Astrocyte of the cerebellum (primary cell): ENCODE measurements around the gene CDHR1.

ENCODE experiments used
- DNase-seq: peaks from one replicate; pipeline ENCODE4 v3.0.0-alpha.2; 2011; ENCODE audit warnings: low read depth
- H3K4me3 ChIP-seq: 2 replicates; pipeline ENCODE4 v1.5.1; 2011; ENCODE audit warnings: mild to moderate bottlenecking, low read depth, low read length, moderate library complexity
- CTCF ChIP-seq: IDR thresholded peaks from 2 replicates; pipeline ENCODE4 v1.5.1; 2012; ENCODE audit warnings: low read length, low read depth, moderate library complexity, mild to moderate bottlenecking; ENCODE audit errors: missing control alignments
- in situ Hi-C: cut with HindIII; loops from 2 replicates; pipeline ENCODE4 v1.10.0; 2017; ENCODE audit warnings: low sequenced_read_pairs

Gene CDHR1

DNA sequence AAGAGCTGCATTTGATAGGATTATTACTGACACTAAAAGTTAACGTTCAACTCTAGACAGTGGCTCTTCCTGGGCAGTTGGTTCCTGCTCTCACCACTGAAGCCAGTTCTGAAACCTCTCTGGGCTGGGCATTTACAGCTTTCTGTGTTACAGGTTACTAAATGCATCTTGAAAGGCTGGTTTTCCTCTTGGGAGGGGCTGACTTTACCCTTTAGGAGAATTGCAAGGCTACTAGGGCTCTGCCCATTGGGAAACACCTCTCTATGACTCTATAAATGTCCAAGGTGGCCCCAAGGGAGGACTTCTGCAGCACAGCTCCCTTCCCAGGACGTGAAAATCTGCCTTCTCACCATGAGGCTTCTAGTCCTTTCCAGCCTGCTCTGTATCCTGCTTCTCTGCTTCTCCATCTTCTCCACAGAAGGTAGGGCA is 20.8 kb upstream of the CDHR1 start, which contains the start of gene GPR15LG:
TSS of gene GPR15LG (plus strand) at position 301 of the 429 bp plus-strand sequence. CDS start at position 352, 51 bp downstream.
- DNase-seq, result no peak
- in situ Hi-C loops, result no loop called here
- H3K4me3 ChIP-seq, result no peak within 1 kb of the TSS
- no peak for TF ChIP-seq CTCF

DNA sequence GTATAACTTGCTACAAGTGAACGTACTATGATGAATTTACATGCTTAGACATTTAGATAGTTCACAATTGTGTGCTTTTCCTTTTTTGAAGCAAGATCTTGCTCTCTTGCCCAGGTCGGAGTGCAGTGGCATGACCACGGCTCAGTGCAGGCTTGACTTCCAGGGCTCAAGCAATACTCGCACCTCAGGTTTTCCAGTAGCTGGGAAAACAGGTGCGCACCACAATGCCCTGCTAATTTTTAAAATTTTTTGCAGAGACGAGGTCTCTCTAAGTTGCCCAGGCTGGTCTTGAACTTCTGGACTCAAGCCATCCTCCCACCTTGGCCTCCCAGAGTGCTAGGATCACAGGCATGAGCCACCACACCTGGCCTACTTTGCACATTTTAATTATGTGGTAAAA is 18.9 kb upstream of the CDHR1 start:
- DNase-seq, result no peak
- no peak for TF ChIP-seq CTCF
- in situ Hi-C loops, result no loop called here
- no peak overlapping the region for H3K4me3 ChIP-seq

GRCh38 chr10:84176351-84176750 is 18.0 kb upstream of the CDHR1 start:
- TF ChIP-seq CTCF, result no peak
- in situ Hi-C loops, result no loop called here
- H3K4me3 ChIP-seq, result no peak overlapping the region
- DNase-seq, result no peak

DNA sequence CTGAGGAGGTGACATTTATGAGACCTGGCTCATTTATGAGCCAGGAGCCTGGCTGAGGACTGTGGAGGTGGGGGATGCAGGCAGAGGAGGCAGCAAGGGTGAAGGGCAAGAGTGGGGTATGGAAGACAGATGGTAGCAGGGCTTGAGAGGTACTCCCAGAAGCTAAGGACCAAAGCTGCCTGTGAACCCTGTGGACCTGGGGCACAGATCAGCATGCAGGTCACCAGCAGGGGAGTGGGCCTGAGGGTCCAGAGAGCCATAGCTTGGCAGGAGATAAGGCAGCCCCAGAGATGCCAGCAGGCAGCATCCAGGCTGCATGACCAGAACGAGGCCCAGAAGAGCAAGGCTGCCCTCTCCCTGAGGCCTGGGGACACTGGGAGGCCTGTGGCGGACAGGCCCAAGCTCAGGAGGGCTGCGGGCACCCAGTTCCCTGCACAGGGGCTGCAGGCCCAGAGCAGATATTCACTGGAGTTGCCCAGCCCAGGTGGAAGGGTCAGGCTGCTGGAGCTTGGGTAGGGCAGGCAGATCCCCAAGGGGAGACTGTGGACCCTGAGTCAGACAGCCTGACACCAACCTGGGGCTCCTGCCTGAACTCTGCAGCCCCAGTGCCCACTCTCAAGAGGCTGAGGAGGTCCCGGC is 17.4 kb upstream of the CDHR1 start:
- no peak overlapping the region for H3K4me3 ChIP-seq
- in situ Hi-C loops, result no loop called here
- DNase-seq, result no peak
- no peak for TF ChIP-seq CTCF

GRCh38 chr10:84177541-84178141 is 16.7 kb upstream of the CDHR1 start:
- no peak for TF ChIP-seq CTCF
- DNase-seq, result no peak
- no peak overlapping the region for H3K4me3 ChIP-seq
- in situ Hi-C loops, result no loop called here

- in situ Hi-C loops, result no loop called here
- H3K4me3 ChIP-seq, result no peak overlapping the region
- no peak for TF ChIP-seq CTCF
- no peak for DNase-seq
These were observed 16.2 kb upstream of the CDHR1 start for GRCh38 chr10:84178160-84178609.
